Erythroblast (primary cell): ENCODE measurements around the gene ATM.

Experiments used
- GATA1 ChIP-seq: IDR thresholded peaks from 2 replicates; pipeline ENCODE4 v1.6.1; 2011; ENCODE audit warnings: low read depth, mild to moderate bottlenecking, control low read depth, low read length, moderate library complexity
- POLR2A ChIP-seq: IDR thresholded peaks from 2 replicates; pipeline ENCODE4 v1.6.1; 2011; ENCODE audit warnings: mild to moderate bottlenecking, low read length

- TF ChIP-seq GATA1 (no peak), POLR2A (no peak)
Observed at GRCh38 chr11:108196901-108197300, 26.0 kb upstream of the ATM start.
